OCI-M2 (cell line): Measurements from ENCODE around the gene WDR20.
"Not testable (repeated sequence)": the region's sequence is repeated elsewhere in the genome, so short reads cannot be mapped to it uniquely, and the experiment has no call there.

Experiments used
- DNase-seq: peaks from one replicate; lab custom pipeline; 2025; ENCODE audit not compliant: unreplicated experiment; lab: John Stamatoyannopoulos, UW

Gene WDR20

GRCh38 chr14:102234331-102235264 is 94.9 kb downstream of the WDR20 start:
- no peak for DNase-seq

DNA sequence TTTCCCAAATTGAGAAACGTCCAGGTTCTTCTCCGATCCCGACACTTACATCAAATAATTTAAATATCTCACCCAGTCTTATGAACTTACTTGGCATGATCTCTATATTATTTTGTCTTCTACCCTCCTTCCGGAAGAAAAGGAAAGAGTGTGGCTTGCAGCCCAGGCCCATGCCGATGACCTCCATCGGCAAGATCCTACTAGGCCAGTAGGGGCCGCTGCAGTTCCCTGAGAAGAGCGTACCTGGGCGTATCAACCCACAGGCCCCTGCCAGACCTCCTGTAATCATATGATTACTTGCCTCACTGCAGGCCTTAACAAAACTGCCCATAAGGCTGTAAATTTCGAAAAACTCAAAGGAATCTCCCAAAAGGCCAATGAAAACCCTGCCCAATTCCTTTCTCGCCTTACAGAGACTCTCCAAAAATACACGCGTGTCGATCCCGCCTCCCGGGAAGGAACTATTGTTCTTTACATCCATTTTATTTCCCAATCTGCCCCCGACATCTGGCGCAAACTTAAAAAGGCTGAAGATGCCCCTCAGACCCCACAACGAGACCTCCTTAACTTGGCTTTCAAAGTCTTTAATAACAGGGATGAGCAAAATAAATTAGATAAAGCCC is 95.7 kb downstream of the WDR20 start:
- DNase-seq = no peak

DNA sequence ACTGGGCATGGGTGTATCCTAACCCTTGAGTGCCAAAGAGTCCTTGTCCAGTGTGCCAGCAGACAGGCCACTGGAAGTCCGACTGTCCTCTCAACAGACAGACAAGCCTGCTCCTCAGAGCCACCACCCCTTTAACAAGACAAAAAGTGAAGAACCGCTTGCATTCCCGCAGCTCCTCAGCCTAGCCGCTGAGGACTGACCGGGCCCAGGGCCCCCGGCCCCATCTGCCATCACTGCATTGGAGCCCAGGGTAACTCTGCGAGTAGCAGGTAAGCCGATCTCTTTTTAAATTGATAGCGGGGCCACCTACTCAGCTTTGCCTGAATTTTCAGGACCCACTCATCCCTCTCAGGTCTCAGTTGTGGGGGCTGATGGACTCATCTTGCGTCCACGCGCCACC is 96.3 kb downstream of the WDR20 start:
- DNase-seq = no peak

GRCh38 chr14:102238131-102238530 is 98.4 kb downstream of the WDR20 start:
- DNase-seq = no peak

DNA sequence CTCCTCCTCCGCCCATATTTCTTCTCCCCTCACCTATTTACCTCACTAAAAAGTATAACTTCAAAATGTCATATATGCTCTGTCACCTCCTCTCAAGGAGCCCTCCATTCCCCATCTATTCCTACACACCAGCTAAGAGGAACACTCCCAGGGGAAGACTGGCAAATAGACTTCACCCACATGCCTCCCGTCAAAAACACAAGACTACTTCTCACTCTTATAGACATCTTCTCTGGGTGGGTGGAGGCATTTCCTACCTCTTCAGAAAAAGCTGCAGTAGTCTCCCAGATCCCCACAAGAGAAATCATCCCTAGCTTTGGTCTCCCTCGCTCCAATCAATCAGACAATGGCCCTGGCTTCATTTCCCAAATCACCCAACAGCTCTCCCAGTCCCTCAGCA is 99.1 kb downstream of the WDR20 start:
- no peak for DNase-seq

DNA sequence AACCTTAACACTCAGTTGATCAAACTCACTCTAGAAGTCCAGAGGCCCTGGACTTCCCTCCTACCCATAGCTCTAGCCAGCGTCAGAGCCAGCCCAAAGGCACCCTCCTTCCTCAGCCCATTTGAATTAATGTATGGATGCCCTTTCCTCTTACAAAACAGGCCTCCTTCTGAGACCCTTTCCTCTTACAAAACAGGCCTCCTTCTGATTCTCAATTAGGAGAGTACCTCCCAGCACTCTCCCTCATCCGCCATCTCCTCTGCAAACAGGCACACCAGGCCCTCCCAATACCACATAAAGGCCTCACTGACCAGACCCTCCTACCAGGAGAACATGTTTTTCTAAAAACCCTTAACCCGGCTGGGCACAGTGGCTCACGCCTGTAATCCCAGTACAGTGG is 99.5 kb downstream of the WDR20 start:
- DNase-seq = no peak

DNA sequence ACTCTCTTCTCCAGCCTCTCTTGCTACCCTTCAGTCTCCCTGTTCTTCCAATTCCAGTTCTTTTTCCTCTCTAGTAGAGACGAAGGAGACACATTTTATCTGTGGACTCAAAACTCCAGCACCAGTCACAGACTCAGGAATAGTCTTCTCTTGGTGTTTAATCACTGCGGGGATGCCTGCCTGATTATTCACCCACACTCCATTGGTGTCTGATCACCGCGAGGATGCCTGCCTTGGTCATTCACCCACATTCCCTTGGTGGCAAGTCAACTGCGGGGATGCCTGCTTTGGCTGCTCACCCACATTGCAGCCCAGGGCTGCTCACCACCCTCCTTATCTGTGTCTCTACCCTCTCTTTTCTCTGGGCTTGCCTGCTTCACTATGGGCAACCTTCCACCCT is 100.8 kb downstream of the WDR20 start:
- not testable (repeated sequence) for DNase-seq

GRCh38 chr14:102241147-102241546 is 101.5 kb downstream of the WDR20 start:
- DNase-seq = no peak

DNA sequence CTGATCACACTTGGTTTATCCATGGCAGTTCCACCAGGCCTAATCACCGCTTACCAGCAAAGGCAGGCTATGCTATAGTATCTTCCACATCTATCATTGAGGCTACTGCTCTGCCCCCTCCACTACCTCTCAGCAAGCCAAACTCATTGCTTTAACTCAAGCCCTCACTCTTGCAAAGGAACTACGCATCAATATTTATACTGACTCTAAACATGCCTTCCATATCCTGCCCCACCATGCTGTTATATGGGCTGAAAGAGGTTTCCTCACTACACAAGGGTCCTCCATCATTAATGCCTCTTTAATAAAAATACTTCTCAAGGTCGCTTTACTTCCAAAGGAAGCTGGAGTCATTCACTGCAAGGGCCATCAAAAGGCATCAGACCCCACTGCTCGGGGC is 104.1 kb downstream of the WDR20 start:
- DNase-seq = not testable (repeated sequence)

GRCh38 chr14:102246071-102246470 is 106.4 kb downstream of the WDR20 start:
- DNase-seq = no peak

GRCh38 chr14:102248121-102248520 is 108.4 kb downstream of the WDR20 start:
- no peak for DNase-seq

DNA sequence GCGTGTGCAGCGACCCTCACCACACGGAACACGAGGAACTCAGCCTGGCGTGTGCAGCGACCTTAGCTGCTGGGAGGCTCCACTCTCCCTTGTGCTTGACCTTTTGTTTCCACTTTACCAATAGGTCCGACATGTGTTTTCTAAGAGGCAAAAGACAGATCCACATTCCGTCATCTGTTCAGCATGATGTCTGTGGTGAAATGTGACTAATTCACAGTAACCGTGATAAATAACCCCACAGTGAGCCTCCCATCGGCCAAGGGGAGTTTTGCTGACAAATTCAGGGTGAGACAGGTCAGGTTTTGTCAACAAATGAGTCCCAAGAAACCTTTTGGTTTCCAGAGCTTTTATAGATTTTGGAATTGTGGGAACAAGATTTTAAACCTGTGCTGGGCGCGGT is 109.3 kb downstream of the WDR20 start:
- no peak for DNase-seq

DNA sequence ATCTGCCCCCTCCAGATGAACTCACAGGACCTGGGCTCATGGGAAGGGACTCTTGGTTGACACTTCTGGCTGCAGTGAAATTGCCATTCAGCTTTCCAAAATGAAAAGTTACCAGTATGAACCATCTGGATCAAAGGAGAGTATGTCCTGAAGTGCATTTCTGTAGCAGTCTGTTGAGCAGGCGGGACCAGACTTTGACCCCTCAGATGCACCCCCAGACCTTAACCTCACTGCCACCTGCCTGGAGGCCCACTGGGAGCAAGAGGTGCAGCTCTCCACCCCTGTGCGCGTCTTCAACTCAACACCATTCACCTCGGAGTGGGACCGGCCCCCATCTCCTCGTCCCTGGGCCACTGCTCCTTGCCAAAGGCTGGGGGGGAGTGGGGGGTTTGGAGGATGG is 110.3 kb downstream of the WDR20 start:
- DNase-seq = no peak

DNA sequence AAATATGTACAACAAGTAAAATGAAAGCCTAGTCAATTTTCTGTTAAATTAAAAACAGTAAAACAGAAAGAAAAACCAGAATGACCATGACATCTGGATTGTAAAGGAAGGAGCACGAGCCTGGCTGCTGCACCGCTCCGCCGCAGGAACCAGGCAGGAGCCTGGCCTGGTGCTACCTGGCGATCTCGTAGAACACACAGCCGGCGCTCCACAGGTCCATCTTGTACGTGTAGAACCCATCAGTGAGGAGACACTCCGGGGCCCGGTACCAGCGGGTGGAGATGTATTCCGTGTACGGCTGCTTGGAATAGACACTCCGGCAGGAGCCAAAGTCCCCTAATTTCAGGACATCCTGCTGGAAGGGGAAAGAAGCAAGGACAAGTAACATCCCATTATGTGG is 110.9 kb downstream of the WDR20 start:
- DNase-seq = no peak

GRCh38 chr14:102251161-102251560 is 111.5 kb downstream of the WDR20 start:
- no peak for DNase-seq

DNA sequence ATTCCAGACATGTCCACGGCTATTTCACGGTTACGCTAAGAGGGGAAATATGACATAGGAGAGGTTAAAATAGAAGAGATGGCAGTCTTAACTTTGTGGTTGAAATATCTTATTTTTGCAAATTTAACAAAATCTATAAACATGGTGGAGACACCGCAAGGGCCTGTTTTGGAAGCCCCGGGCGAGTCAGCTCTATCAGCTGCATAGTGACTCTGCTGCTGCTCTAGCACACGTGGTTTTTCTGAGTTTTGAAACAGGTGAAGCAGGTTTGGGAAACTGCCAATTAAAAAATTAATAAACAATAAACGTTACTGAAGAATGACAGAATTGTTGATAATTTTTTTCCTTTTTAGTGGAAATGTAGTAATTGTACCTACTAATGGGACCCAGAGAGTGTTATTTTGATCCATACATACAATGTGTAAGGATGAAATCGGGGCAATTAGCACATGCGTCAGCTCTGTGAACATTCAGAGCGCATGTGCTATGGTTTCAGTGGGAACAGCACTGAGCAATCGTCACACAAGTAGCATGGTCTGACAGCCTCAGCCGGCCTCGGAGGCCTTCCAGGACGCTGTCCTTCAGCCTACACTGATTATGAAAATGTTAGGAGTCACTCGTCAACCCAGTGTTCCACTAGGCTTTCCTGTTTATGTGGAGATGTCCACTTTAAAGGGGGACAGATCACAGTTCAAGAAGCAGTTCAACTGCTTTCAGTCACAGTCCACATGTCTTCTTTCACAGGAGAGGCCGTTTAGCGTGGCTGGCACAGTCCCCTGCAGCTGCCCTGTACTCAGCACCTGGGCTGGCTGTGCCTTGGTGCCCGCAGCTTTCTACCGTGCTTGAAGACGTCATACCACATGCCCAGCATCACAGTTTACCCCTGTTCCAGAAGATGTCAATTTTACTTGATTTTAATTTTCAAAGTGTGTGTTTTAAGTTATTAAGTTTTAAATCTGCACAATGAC is 113.4 kb downstream of the WDR20 start:
- no peak for DNase-seq

DNA sequence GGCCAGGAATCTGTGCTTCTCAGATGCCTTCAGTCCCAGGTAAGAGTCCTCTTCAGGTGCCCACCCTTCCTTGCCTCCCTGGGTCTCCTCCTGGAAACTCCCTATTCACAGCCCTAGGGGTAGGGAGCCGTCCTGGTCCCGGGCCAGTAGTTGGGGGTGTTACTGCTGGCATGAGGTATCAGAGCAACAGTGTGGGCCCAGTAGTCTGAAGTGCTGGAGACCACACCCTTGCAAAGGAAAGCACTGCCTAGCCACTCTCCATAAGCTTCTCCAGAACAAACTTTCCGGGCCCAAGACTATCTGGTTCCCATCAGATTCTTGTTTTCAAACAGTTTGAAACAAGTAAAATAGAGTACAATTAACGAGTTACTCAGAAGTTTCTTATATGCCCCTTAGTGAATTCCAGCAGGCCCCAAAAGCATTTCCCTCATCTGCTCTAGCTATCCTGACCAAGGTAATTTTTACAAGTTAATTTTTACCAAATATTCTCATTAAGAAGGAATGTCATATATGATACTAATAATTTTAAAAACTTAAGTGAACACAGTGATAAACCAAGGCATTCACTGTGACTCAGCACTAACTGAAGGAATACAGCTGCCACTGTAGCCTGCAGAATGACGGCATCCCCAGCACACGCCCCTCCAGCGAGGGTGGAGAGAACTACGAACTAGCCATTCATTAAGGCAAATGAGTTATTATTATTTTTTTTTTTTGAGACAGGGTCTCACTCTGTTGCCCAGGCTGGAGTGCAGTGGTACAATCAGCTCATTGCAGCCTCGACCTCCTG is 115.9 kb downstream of the WDR20 start:
- DNase-seq = no peak

- DNase-seq = no peak
These were observed 117.0 kb downstream of the WDR20 start for GRCh38 chr14:102256716-102257115.

DNA sequence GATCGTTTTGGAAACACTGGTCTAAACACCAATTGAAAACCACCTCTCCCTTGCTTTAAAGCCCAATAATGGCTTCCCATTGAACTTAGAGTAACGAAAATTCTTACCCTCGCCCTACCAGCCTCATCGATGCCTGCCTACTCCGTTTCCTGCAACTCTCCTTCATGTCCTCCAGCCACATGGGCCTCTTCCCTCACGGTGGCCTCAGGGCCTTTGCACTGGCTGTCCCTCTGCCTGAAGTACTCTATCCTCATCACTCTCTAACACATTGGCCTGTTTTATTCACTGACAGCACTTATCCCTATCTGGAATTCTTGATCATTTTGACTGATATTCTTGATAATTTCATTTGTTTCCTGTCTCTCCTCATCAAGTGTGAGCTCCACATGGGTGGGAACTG is 118.4 kb downstream of the WDR20 start:
- no peak for DNase-seq
